Tibial nerve (tissue), 4 donors: Measurements from ENCODE around the gene LMX1A.

Source experiments
- EP300 ChIP-seq, 2 donors: sonication (generic); formaldehyde crosslinking; IDR thresholded peaks; one replicate each; pipeline ENCODE4 v1.6.1; 2017; ENCODE audit warnings: antibody characterized with exemption in 2 of 2, mild to moderate bottlenecking in 1 of 2
- TF ChIP-seq, protein P1 (sequence below), 5 experiments: fragments of 200-600 bp in 3 of 5; fragments of 450-650 bp in 2 of 5; sonication (generic) in 3 of 5; IDR thresholded peaks; one replicate each; pipeline ENCODE4 v1.5.1; 2016 to 2019; ENCODE audit warnings: antibody characterized with exemption in 5 of 5, mild to moderate bottlenecking in 3 of 5, moderate library complexity in 2 of 5

DNA sequence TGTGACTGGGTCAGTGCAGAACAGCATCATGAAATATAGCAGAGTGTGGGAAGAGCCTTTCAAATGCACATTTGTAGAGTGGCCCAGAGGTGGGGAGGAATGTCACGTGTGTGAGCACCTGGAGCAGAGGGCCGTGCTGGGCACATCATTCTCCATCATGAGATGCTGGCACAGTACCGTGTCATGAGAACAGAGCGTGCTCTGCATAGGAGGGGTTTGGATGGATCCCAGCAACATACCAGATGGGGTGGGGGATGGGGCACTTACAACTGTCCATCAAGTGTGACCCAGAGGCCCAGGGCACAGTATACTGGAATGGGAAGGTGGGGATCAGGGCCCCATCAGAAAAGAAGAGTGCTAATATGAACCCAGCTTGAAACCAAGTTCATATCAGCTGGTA is 182.0 kb downstream of the LMX1A start:
- TF ChIP-seq, protein P1, sequence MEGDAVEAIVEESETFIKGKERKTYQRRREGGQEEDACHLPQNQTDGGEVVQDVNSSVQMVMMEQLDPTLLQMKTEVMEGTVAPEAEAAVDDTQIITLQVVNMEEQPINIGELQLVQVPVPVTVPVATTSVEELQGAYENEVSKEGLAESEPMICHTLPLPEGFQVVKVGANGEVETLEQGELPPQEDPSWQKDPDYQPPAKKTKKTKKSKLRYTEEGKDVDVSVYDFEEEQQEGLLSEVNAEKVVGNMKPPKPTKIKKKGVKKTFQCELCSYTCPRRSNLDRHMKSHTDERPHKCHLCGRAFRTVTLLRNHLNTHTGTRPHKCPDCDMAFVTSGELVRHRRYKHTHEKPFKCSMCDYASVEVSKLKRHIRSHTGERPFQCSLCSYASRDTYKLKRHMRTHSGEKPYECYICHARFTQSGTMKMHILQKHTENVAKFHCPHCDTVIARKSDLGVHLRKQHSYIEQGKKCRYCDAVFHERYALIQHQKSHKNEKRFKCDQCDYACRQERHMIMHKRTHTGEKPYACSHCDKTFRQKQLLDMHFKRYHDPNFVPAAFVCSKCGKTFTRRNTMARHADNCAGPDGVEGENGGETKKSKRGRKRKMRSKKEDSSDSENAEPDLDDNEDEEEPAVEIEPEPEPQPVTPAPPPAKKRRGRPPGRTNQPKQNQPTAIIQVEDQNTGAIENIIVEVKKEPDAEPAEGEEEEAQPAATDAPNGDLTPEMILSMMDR (IDR thresholded peaks at IDR 0.05) = no peak
- TF ChIP-seq EP300 (IDR thresholded peaks at IDR 0.05) = no peak
